ENCODE data around the gene NPC1L1. TPM values are rescaled to one million over a fixed set of nuclear protein-coding genes. Genes with fewer than 3 reads are reported as not detected.

The NPC1L1 gene
- total RNA-seq, 1 experiment from 2014 or later: 0.28 TPM

- H3K79me2 ChIP-seq (ENCODE audit: low read depth): peaks cover 68% of the 10 kb centered on the region
- no peak overlapping the region for H2AFZ ChIP-seq
- no peaks in the 10 kb centered on the region for H3K9me2 ChIP-seq (ENCODE audit: insufficient read depth)
- TF ChIP-seq CTCF (conservative IDR thresholded peaks at IDR 0.05) (no peak), EZH2 (IDR thresholded peaks at IDR 0.05; ENCODE audit: low read depth) (no peak)
- no peaks in the 10 kb centered on the region for H3K9me3 ChIP-seq (ENCODE audit: insufficient read depth, low read depth)
- no peak overlapping the region for H3K27ac ChIP-seq
- peaks cover 68% of the 10 kb centered on the region for H3F3A ChIP-seq (ENCODE audit: insufficient read depth, low read depth)
- no peaks in the 10 kb centered on the region for H3K27me3 ChIP-seq (ENCODE audit: insufficient read depth, low read depth)
- ChIA-PET POLR2A (ENCODE audit: unreplicated experiment) (no interaction called here), CTCF (no interaction called here)
- H3K4me3 ChIP-seq: peak overlapping the region; percentile 84; the same call in 1 of the 2 replicates
- H3K36me3 ChIP-seq (ENCODE audit: low read depth): peaks cover 51% of the 10 kb centered on the region
- intact Hi-C loops (cut with micrococcal nuclease; ENCODE audit: unreplicated experiment): no loop called here
- H4K20me1 ChIP-seq (ENCODE audit: insufficient read depth): peaks cover 6% of the 10 kb centered on the region
- peaks cover 28% of the 10 kb centered on the region for H3K4me1 ChIP-seq (replicated peaks; ENCODE audit: insufficient read depth)
- DNase-seq: no peak
- peak overlapping the region; percentile 93 for H3K4me2 ChIP-seq
- BruUV-seq (replicated peaks): no TSS peak
These were observed 33.9 kb upstream of the NPC1L1 start for GRCh38 chr7:44575054-44575453.

- ChIA-PET POLR2A (ENCODE audit: unreplicated experiment) (interaction anchor here (0.6 to 1.0 kb wide), 9 partner anchors 8 to 1651 kb away, joined by 3 to 10 read pairs (median 4); partner anchors contain the start of gene TBRG4), CTCF (interaction anchor here (0.6 to 1.0 kb wide), 2 partner anchors 273 to 425 kb away, joined by 4 to 11 read pairs; partner anchors contain the start of gene H2AZ2)
- Histone ChIP-seq H3K4me1 (replicated peaks; ENCODE audit: insufficient read depth) (peaks cover 23% of the 10 kb centered on the region), H3K9me2 (ENCODE audit: insufficient read depth) (no peaks in the 10 kb centered on the region), H3K27ac (peak overlapping the region; percentile 33; the same call in 1 of the 2 replicates), H4K20me1 (ENCODE audit: insufficient read depth) (peaks cover 9% of the 10 kb centered on the region), H3K79me2 (ENCODE audit: low read depth) (peaks cover 67% of the 10 kb centered on the region), H3K27me3 (ENCODE audit: insufficient read depth, low read depth) (no peaks in the 10 kb centered on the region), H3K4me2 (peak overlapping the region; percentile 93), H3F3A (ENCODE audit: insufficient read depth, low read depth) (peaks cover 61% of the 10 kb centered on the region), H2AFZ (peak overlapping the region; percentile 81), H3K36me3 (ENCODE audit: low read depth) (peaks cover 51% of the 10 kb centered on the region), H3K9me3 (ENCODE audit: insufficient read depth, low read depth) (no peaks in the 10 kb centered on the region), H3K4me3 (peak overlapping the region; percentile 84)
- no peak for DNase-seq
- BruUV-seq (replicated peaks): TSS peak; percentile 58
- intact Hi-C loops (cut with micrococcal nuclease; ENCODE audit: unreplicated experiment): no loop called here
- TF ChIP-seq EZH2 (IDR thresholded peaks at IDR 0.05; ENCODE audit: low read depth): no peak
These were observed 33.2 kb upstream of the NPC1L1 start for GRCh38 chr7:44574287-44574872.

DNA sequence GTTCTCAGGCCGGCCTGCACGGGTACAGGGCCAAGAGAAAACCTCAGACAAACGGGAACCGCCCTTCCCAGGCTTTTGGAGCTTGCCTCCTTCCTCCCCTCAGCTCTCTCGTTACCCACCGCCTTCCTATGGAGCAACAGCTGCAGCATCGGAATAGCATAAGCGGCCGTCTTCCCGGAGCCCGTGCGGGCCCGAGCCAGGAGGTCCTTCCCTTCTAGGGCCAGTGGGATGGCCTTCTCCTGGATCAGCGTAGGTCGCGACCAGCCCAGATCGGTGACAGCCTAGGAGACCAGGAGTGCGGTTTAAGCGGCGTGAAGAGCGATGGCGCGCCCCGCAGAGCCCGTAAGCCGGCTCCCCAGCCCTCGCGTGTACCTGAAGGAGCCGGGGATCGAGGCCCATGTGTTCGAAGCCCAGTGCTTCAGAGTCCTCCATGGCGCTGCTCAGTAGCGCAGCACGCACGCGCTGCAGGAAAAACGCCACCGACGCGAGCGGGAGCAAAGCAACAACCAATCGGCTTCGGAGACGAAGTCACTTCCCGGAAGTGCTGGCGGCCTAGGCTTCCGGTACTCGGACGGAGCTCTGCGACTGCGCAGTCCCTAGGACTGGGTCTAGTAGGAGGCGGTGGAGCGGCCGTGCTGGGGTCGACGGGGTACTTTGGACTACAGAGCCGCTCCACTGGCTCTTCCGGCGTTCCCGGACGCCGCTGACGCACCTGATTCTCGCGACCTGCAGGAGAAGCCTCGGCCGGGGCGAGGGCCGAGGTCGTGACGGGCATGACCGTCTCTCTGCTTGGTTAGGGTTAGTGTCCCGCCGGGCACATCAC lies 32.5 kb upstream of the NPC1L1 start, which contains the start of gene DDX56:
Gene DDX56 (minus strand): TSS at position 445 of the 823 bp plus-strand sequence. CDS start 13 bp downstream, at position 432.
- Histone ChIP-seq H3F3A (ENCODE audit: insufficient read depth, low read depth) (peaks cover 59% of the 10 kb centered on the region), H4K20me1 (ENCODE audit: insufficient read depth) (peaks cover 9% of the 10 kb centered on the region; the same call in 1 of the 2 replicates), H3K4me1 (replicated peaks; ENCODE audit: insufficient read depth) (peaks cover 23% of the 10 kb centered on the region), H3K36me3 (ENCODE audit: low read depth) (peaks cover 51% of the 10 kb centered on the region), H3K4me2 (peak within 1 kb of the TSS; percentile 93), H3K79me2 (ENCODE audit: low read depth) (peaks cover 60% of the 10 kb centered on the region), H2AFZ (peak within 1 kb of the TSS; percentile 81), H3K27ac (peak within 1 kb of the TSS; percentile 33), H3K27me3 (ENCODE audit: insufficient read depth, low read depth) (no peaks in the 10 kb centered on the region), H3K9me3 (ENCODE audit: insufficient read depth, low read depth) (no peaks in the 10 kb centered on the region), H3K9me2 (ENCODE audit: insufficient read depth) (no peaks in the 10 kb centered on the region), H3K4me3 (peak within 1 kb of the TSS; percentile 84)
- peak; percentile 92 to 95 for DNase-seq
- intact Hi-C loops (cut with micrococcal nuclease; ENCODE audit: unreplicated experiment): no loop called here
- CTCF ChIA-PET: interaction anchor here (0.6 to 1.0 kb wide), 5 partner anchors 39 to 426 kb away, joined by 3 to 11 read pairs (median 3); partner anchors contain the start of gene H2AZ2
- BruUV-seq (replicated peaks): TSS peak; percentile 35
- no peak for TF ChIP-seq EZH2 (IDR thresholded peaks at IDR 0.05; ENCODE audit: low read depth)
- no peak for TF ChIP-seq CTCF (conservative IDR thresholded peaks at IDR 0.05)
- POLR2A ChIA-PET (ENCODE audit: unreplicated experiment): interaction anchor here (0.5 to 1.0 kb wide), 13 partner anchors 9 to 1651 kb away, joined by 3 to 14 read pairs (median 5); partner anchors contain the start of genes H2AZ2 and TBRG4
